GM19351 (cell line): Measurements from ENCODE around the gene SLC19A2.

Experiments used
- ATAC-seq: cut with Tn5 transposase; IDR thresholded peaks from one replicate; pipeline ENCODE4 v1.9.1; 2021; ENCODE audit warnings: mild to moderate bottlenecking, moderate library complexity; ENCODE audit not compliant: unreplicated experiment

The SLC19A2 gene

GRCh38 chr1:169478094-169478672, 7.6 kb downstream of the SLC19A2 start:
- no peak for ATAC-seq

GRCh38 chr1:169475806-169476387, 9.8 kb downstream of the SLC19A2 start:
- ATAC-seq, result no peak

GRCh38 chr1:169474302-169474995, 11.3 kb downstream of the SLC19A2 start:
- ATAC-seq, result no peak

GRCh38 chr1:169473347-169473746, 12.4 kb downstream of the SLC19A2 start:
- ATAC-seq, result no peak

GRCh38 chr1:169472738-169473137, 13.0 kb downstream of the SLC19A2 start:
- ATAC-seq, result no peak

- no peak for ATAC-seq
Measured at GRCh38 chr1:169468982-169469381, 16.8 kb downstream of the SLC19A2 start.

- no peak for ATAC-seq
Measured at GRCh38 chr1:169466259-169467230, 19.2 kb downstream of the SLC19A2 start.

GRCh38 chr1:169465281-169465680, 20.5 kb downstream of the SLC19A2 start:
- ATAC-seq, result no peak

GRCh38 chr1:169462385-169462784, 23.4 kb downstream of the SLC19A2 start:
- no peak for ATAC-seq

- ATAC-seq, result no peak
Measured at GRCh38 chr1:169461390-169462000, 24.2 kb downstream of the SLC19A2 start.

- no peak for ATAC-seq
Measured at GRCh38 chr1:169460191-169460833, 25.4 kb downstream of the SLC19A2 start.

- no peak for ATAC-seq
Measured at GRCh38 chr1:169457443-169457842, 28.3 kb downstream of the SLC19A2 start.

- no peak for ATAC-seq
Measured at GRCh38 chr1:169456029-169456428, 29.7 kb downstream of the SLC19A2 start.

GRCh38 chr1:169452921-169453320, 32.8 kb downstream of the SLC19A2 start:
- ATAC-seq, result no peak

GRCh38 chr1:169451218-169451824, 34.4 kb downstream of the SLC19A2 start:
- no peak for ATAC-seq

- no peak for ATAC-seq
Measured at GRCh38 chr1:169443923-169444322, 41.8 kb downstream of the SLC19A2 start.

GRCh38 chr1:169427081-169427641, 58.6 kb downstream of the SLC19A2 start, which contains the start of gene CCDC181:
Gene CCDC181 (minus strand): TSS chr1:169427474. CDS start chr1:169424927, 2,547 bp downstream.
- no peak for ATAC-seq

- no peak for ATAC-seq
Measured at GRCh38 chr1:169426174-169426705, 59.5 kb downstream of the SLC19A2 start.

- no peak for ATAC-seq
Measured at GRCh38 chr1:169421309-169421708, 64.4 kb downstream of the SLC19A2 start.
